Measurements from ENCODE around the gene SKI. TPM values are rescaled to one million over a fixed set of nuclear protein-coding genes. Genes with fewer than 3 reads are reported as not detected.
A peak's percentile ranks its signal among the peaks of the same experiment; 100 is the strongest.

The SKI gene
- total and polyA plus RNA-seq, 9 of the 15 experiments (the other 6 are each of a cell fraction or from before 2014, with no cell fraction given), result 0.10 to 60.5 (median 4.6) TPM

DNA sequence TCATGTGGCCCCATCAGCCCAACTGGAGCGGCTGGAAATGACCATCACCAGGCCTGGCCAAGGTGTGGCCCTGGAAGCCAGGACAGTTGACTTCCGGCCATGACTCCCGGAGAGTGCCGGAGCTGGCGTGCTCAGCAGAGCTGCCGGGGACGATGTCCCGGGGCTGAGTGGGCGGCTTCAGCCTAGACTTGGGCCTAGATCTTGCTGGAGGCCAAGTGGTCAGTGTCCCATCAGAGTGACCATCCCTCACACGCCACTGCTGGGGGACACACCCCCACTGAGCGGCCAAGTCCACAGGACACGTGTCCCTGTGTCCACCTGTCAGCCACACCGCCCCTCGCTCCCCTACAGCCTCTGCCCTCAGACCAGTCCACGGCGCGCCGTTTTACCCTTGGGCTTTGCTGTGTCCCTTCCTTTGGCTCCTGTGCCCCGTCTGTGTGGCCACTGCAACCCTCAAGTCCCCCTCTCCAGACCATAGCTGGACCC, 37.6 kb upstream of the SKI start (continued):
- TF ChIP-seq KAT2B (IDR thresholded peaks at IDR 0.05; ENCODE audit: low read depth, low read length) (no peak), SAFB2 (IDR thresholded peaks at IDR 0.05; ENCODE audit: borderline replicate concordance, low read depth, low read length, severe bottlenecking) (no peak), JUN (IDR thresholded peaks at IDR 0.05; ENCODE audit: borderline replicate concordance, low read depth, low read length) (no peak), JUN (CRISPR knock-in tag; IDR thresholded peaks at IDR 0.05; ENCODE audit: borderline replicate concordance) (no peak), ZNF449 (CRISPR knock-in tag; IDR thresholded peaks at IDR 0.05) (no peak), ZBTB7A (IDR thresholded peaks at IDR 0.05; ENCODE audit: borderline replicate concordance, control insufficient read depth, low read depth, low read length) (0 out of 2 replicates have a peak, but pooled peaks have one; percentile 10), RB1 (IDR thresholded peaks at IDR 0.05; ENCODE audit: low read depth) (no peak), HNRNPUL1 (IDR thresholded peaks at IDR 0.05; ENCODE audit: low read length) (no peak), PCBP2 (IDR thresholded peaks at IDR 0.05; ENCODE audit: low read depth, low read length, poor library complexity, severe bottlenecking) (no peak), RBM25 (IDR thresholded peaks at IDR 0.05; ENCODE audit: low read depth, low read length, severe bottlenecking) (no peak), ETV1 (tag; conservative IDR thresholded peaks at IDR 0.05; ENCODE audit: low read depth) (no peak)
- TF ChIP-seq, protein P1, sequence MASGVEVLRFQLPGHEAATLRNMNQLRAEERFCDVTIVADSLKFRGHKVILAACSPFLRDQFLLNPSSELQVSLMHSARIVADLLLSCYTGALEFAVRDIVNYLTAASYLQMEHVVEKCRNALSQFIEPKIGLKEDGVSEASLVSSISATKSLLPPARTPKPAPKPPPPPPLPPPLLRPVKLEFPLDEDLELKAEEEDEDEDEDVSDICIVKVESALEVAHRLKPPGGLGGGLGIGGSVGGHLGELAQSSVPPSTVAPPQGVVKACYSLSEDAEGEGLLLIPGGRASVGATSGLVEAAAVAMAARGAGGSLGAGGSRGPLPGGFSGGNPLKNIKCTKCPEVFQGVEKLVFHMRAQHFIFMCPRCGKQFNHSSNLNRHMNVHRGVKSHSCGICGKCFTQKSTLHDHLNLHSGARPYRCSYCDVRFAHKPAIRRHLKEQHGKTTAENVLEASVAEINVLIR (CRISPR knock-in tag; IDR thresholded peaks at IDR 0.05), result no peak
- TF ChIP-seq, protein P2, sequence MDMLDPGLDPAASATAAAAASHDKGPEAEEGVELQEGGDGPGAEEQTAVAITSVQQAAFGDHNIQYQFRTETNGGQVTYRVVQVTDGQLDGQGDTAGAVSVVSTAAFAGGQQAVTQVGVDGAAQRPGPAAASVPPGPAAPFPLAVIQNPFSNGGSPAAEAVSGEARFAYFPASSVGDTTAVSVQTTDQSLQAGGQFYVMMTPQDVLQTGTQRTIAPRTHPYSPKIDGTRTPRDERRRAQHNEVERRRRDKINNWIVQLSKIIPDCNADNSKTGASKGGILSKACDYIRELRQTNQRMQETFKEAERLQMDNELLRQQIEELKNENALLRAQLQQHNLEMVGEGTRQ (CRISPR knock-in tag; IDR thresholded peaks at IDR 0.05), result 0 out of 2 replicates have a peak, but pooled peaks have one; percentile 0

Measured in K562 (cell line).